HepG2 (cell line): ENCODE data around the gene MTSS2. TPM values are rescaled to one million over a fixed set of nuclear protein-coding genes. Genes with fewer than 3 reads are reported as not detected.

Experiments used
- GLI4 ChIP-seq: sonication (generic); formaldehyde crosslinking; IDR thresholded peaks from 2 replicates; pipeline ENCODE4 v1.5.1; 2020; ENCODE audit warnings: missing genetic modification reagents, mild to moderate bottlenecking, moderate library complexity, borderline replicate concordance
- IRF1 ChIP-seq: sonication (generic); formaldehyde crosslinking; IDR thresholded peaks from 2 replicates; pipeline ENCODE4 v1.4.0; 2020; ENCODE audit warnings: low read depth, mild to moderate bottlenecking, missing genetic modification reagents
- KDM6A ChIP-seq: IDR thresholded peaks from 2 replicates; pipeline ENCODE4 v1.6.1; 2016; ENCODE audit warnings: low read depth
- KIAA2018 ChIP-seq: sonication (generic); formaldehyde crosslinking; IDR thresholded peaks from 2 replicates; pipeline ENCODE4 v1.5.0; 2020; ENCODE audit warnings: mild to moderate bottlenecking, missing genetic modification reagents, borderline replicate concordance
- NR3C1 ChIP-seq: sonication (generic); formaldehyde crosslinking; IDR thresholded peaks from 2 replicates; pipeline ENCODE4 v1.4.0; 2020; ENCODE audit warnings: missing genetic modification reagents
- PRMT3 ChIP-seq: sonication (generic); formaldehyde crosslinking; IDR thresholded peaks from 2 replicates; pipeline ENCODE4 v1.8.1; 2022; ENCODE audit warnings: low read depth, mild to moderate bottlenecking, moderate library complexity, missing genetic modification reagents, borderline replicate concordance
- SYNCRIP ChIP-seq: fragments of 200-400 bp; formaldehyde crosslinking; IDR thresholded peaks from 2 replicates; pipeline ENCODE4 v1.6.1; 2018; ENCODE audit warnings: mild to moderate bottlenecking, low read depth, low read length; ENCODE audit not compliant: insufficient read depth
- ZNF24 ChIP-seq: fragments of 450-650 bp; IDR thresholded peaks from 2 replicates; pipeline ENCODE4 v1.6.1; 2017; ENCODE audit warnings: antibody characterized with exemption, mild to moderate bottlenecking
- ZNF354B ChIP-seq: sonication (generic); formaldehyde crosslinking; IDR thresholded peaks from 2 replicates; pipeline ENCODE4 v1.8.0; 2022; ENCODE audit warnings: mild to moderate bottlenecking, missing genetic modification reagents
- ZNF512 ChIP-seq: sonication (generic); formaldehyde crosslinking; IDR thresholded peaks from 2 replicates; pipeline ENCODE4 v1.4.0; 2020; ENCODE audit warnings: mild to moderate bottlenecking, missing genetic modification reagents
- ZNF781 ChIP-seq: sonication (generic); formaldehyde crosslinking; IDR thresholded peaks from 2 replicates; pipeline ENCODE4 v1.5.1; 2020; ENCODE audit warnings: borderline replicate concordance, mild to moderate bottlenecking, missing genetic modification reagents; ENCODE audit errors: not compliant biosample characterization
- polyA plus RNA-seq, 8 experiments: library from polyadenylated mRNA; depleted of rRNA in 3 of 8; stranded (reverse) in 7 of 8; unstranded in 1 of 8; fragments of >200 nt; fragmentation: Illumina TruSeq in 4 of 8; extraction: Trizol in 4 of 8; gene quantifications; 2 replicates each; pipeline versions ENCODE4 v1.2.1 to v1.2.3, GENCODE V29; 2011 to 2016; ENCODE audit warnings: low read depth in 4 of 8, missing spikeins in 1 of 8, mixed read lengths in 1 of 8; ENCODE audit not compliant: insufficient read depth in 1 of 8
- total RNA-seq, 5 experiments: library from RNA; depleted of rRNA; stranded (reverse); fragments of >200 nt; fragmentation: Illumina TruSeq; extraction: Trizol; gene quantifications; 2 replicates each; pipeline ENCODE4 v1.2.3, GENCODE V29; 2016; ENCODE audit warnings: low read depth in 1 of 5
- TF ChIP-seq, protein P1 (sequence below): sonication (generic); formaldehyde crosslinking; conservative IDR thresholded peaks from 2 replicates; pipeline ENCODE4 v1.4.0; 2020; ENCODE audit warnings: mild to moderate bottlenecking, missing genetic modification reagents, moderate library complexity

MTSS2 gene
- total and polyA plus RNA-seq, 2 of the 13 experiments (the other 11 are each of a cell fraction or from before 2014, with no cell fraction given) = 132 to 242 TPM

DNA sequence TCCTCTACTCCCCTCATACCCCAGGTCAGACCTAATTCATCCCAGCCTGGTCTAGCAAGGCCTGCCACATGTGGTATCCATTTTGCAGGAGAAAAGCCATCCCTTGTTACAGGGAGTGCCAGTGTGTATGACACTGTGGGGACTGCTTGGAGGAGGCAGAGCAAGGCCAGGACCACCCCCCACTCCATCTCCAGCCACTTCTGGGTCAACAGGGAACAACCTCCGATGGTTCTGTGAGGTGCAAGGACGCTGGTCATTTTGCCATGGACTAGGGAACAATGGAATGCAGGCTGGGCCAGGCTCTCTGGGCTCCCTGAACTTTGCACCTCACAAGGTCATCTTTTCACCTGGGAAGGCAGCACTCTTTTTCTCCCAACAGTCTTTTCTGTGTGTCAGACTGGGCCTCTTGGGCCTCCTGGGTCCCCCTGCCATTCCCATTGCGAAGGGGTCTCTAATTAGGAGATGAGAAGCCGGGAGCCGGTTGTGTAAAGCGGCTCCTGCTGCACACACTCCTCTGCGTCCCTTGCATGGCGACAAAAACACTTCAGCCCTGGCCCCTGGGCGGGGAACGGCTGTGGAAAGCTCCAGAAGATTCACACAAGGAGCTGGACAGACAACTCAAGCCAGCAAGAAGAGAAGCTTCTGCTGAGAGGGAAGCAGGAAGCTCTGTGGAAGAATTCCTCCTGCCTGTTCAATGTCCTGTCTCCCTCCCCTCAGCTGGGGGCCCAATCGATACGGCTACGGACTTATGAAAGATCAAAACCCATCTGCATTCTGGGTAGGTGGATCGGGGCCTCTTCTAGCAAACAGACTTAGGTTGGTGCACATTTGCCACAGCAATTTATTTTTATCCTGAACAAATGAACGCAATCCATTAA, 38.5 kb upstream of the MTSS2 start (continued):
- TF ChIP-seq, protein P1, sequence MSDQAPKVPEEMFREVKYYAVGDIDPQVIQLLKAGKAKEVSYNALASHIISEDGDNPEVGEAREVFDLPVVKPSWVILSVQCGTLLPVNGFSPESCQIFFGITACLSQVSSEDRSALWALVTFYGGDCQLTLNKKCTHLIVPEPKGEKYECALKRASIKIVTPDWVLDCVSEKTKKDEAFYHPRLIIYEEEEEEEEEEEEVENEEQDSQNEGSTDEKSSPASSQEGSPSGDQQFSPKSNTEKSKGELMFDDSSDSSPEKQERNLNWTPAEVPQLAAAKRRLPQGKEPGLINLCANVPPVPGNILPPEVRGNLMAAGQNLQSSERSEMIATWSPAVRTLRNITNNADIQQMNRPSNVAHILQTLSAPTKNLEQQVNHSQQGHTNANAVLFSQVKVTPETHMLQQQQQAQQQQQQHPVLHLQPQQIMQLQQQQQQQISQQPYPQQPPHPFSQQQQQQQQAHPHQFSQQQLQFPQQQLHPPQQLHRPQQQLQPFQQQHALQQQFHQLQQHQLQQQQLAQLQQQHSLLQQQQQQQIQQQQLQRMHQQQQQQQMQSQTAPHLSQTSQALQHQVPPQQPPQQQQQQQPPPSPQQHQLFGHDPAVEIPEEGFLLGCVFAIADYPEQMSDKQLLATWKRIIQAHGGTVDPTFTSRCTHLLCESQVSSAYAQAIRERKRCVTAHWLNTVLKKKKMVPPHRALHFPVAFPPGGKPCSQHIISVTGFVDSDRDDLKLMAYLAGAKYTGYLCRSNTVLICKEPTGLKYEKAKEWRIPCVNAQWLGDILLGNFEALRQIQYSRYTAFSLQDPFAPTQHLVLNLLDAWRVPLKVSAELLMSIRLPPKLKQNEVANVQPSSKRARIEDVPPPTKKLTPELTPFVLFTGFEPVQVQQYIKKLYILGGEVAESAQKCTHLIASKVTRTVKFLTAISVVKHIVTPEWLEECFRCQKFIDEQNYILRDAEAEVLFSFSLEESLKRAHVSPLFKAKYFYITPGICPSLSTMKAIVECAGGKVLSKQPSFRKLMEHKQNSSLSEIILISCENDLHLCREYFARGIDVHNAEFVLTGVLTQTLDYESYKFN = peak; percentile 84
- no peak for TF ChIP-seq SYNCRIP
- no peak for TF ChIP-seq ZNF512 (CRISPR knock-in tag)
- no peak for TF ChIP-seq ZNF781
- peak; percentile 82; the same call in 1 of the 2 replicates for TF ChIP-seq GLI4 (CRISPR knock-in tag)
- peak; percentile 67; the same call in 1 of the 2 replicates for TF ChIP-seq PRMT3 (CRISPR knock-in tag)
- TF ChIP-seq ZNF354B (CRISPR knock-in tag) = 0 out of 2 replicates have a peak, but pooled peaks have one; percentile 33
- TF ChIP-seq KDM6A = peak; percentile 84; the same call in 1 of the 2 replicates
- no peak for TF ChIP-seq NR3C1 (CRISPR knock-in tag)
- TF ChIP-seq ZNF24 = no peak
- no peak for TF ChIP-seq KIAA2018 (CRISPR knock-in tag)
- TF ChIP-seq IRF1 = no peak
